Non-pigmented ciliary epithelial cell (primary cell): ENCODE data around the gene APOBEC2.

Experiments used
- DNase-seq: peaks from one replicate; pipeline ENCODE4 v3.0.0-alpha.2; 2010; ENCODE audit warnings: low read depth

APOBEC2 gene

GRCh38 chr6:41038205-41038604, 14.8 kb upstream of the APOBEC2 start:
- DNase-seq: no peak

- DNase-seq: no peak
Observed at GRCh38 chr6:41039060-41039998, 13.7 kb upstream of the APOBEC2 start, which contains the start of gene UNC5CL. TSS of gene UNC5CL (minus strand) at chr6:41039221. CDS start at chr6:41035074, 4,147 bp downstream.

GRCh38 chr6:41040101-41040939, 12.7 kb upstream of the APOBEC2 start:
- no peak for DNase-seq

GRCh38 chr6:41040940-41041536, 12.0 kb upstream of the APOBEC2 start:
- no peak for DNase-seq

- no peak for DNase-seq
Observed at GRCh38 chr6:41042226-41043055, 10.6 kb upstream of the APOBEC2 start, which contains the start of gene TSPO2. TSS of gene TSPO2 (plus strand) at chr6:41042467. CDS start at chr6:41042986, 519 bp downstream.

GRCh38 chr6:41043151-41043550, 9.9 kb upstream of the APOBEC2 start:
- no peak for DNase-seq

GRCh38 chr6:41045664-41046063, 7.3 kb upstream of the APOBEC2 start:
- no peak for DNase-seq

GRCh38 chr6:41046084-41046483, 6.9 kb upstream of the APOBEC2 start:
- DNase-seq: no peak

- no peak for DNase-seq
Observed at GRCh38 chr6:41047306-41047705, 5.7 kb upstream of the APOBEC2 start.

- no peak for DNase-seq
Observed at GRCh38 chr6:41047745-41048732, 5.0 kb upstream of the APOBEC2 start.

GRCh38 chr6:41049521-41049920, 3.5 kb upstream of the APOBEC2 start:
- no peak for DNase-seq

- no peak for DNase-seq
Observed at GRCh38 chr6:41049955-41050354, 3.0 kb upstream of the APOBEC2 start.

GRCh38 chr6:41050536-41050935, 2.5 kb upstream of the APOBEC2 start:
- no peak for DNase-seq

- no peak for DNase-seq
Observed at GRCh38 chr6:41051873-41052272, 1.1 kb upstream of the APOBEC2 start.

- no peak for DNase-seq
Observed at GRCh38 chr6:41054511-41054910, 1.5 kb downstream of the APOBEC2 start.

GRCh38 chr6:41055149-41055548, 2.1 kb downstream of the APOBEC2 start:
- no peak for DNase-seq

- no peak for DNase-seq
Observed at GRCh38 chr6:41056768-41057490, 3.9 kb downstream of the APOBEC2 start.

GRCh38 chr6:41058783-41059181, 5.8 kb downstream of the APOBEC2 start:
- no peak for DNase-seq

GRCh38 chr6:41059556-41059955, 6.6 kb downstream of the APOBEC2 start:
- DNase-seq: no peak
